B cell (primary cell): ENCODE results near the gene F12. TPM values are rescaled to one million over a fixed set of nuclear protein-coding genes. Genes with fewer than 3 reads are reported as not detected.

ENCODE experiments used
- ATAC-seq: fragments of 200-7000 bp; cut with Tn5 transposase; one replicate; pipeline ENCODE4 v1.10.0; 2021; ENCODE audit warnings: low read depth, mild to moderate bottlenecking, moderate number of reproducible peaks, moderate library complexity
- CTCF ChIA-PET: fragments of 350-600 bp; sonication (Branson Sonifier 250); formaldehyde crosslinking; loops from one replicate; lab custom pipeline; 2021; ENCODE audit warnings: antibody characterized with exemption, inconsistent platforms; lab: Charles Lee
- POLR2A ChIA-PET: fragments of 350-600 bp; sonication (Branson Sonifier 250); formaldehyde crosslinking; loops from one replicate; lab custom pipeline; 2021; ENCODE audit warnings: antibody characterized with exemption; lab: Charles Lee
- DNase-seq: peaks from one replicate; pipeline ENCODE4 v3.0.0; 2013
- H2AFZ ChIP-seq: 2 replicates; pipeline ENCODE4 v1.6.1; 2012; ENCODE audit warnings: mild to moderate bottlenecking, low read depth, low read length; ENCODE audit not compliant: insufficient read depth, poor library complexity, severe bottlenecking
- H3K27ac ChIP-seq, 2 donors: 1 replicate in 1 of 2; 2 replicates in 1 of 2; pipeline ENCODE4 v1.5.1; 2012 to 2013; ENCODE audit warnings: low read length in 2 of 2, mild to moderate bottlenecking in 2 of 2, moderate library complexity in 1 of 2
- H3K27me3 ChIP-seq, 4 experiments: fragments of 200-600 bp in 1 of 4; sonication (generic) in 1 of 4; replicated peaks in 1 of 4; 1 replicate in 2 of 4; 2 replicates in 2 of 4; pipeline versions ENCODE4 v1.6.1 to v1.7.0; 2013 to 2016; ENCODE audit warnings: low read length in 3 of 4, mild to moderate bottlenecking in 2 of 4, mixed read lengths in 1 of 4, moderate library complexity in 1 of 4; ENCODE audit not compliant: insufficient read depth in 4 of 4, control insufficient read depth in 3 of 4; ENCODE audit errors: control extremely low read depth in 1 of 4
- H3K36me3 ChIP-seq, 2 experiments: replicated peaks in 1 of 2; 1 replicate in 1 of 2; 2 replicates in 1 of 2; pipeline versions ENCODE4 v1.6.1 to v1.7.1; 2013; ENCODE audit warnings: low read length in 1 of 2; ENCODE audit not compliant: insufficient read depth in 2 of 2, control insufficient read depth in 1 of 2; ENCODE audit errors: control extremely low read depth in 1 of 2, extremely low read depth in 1 of 2
- H3K4me1 ChIP-seq, 2 donors: fragments of 200-600 bp in 1 of 2; sonication (generic) in 1 of 2; 1 replicate in 1 of 2; 2 replicates in 1 of 2; pipeline versions ENCODE4 v1.5.1 to v1.6.1; 2013 to 2017; ENCODE audit warnings: low read length in 2 of 2; ENCODE audit not compliant: control insufficient read depth in 2 of 2, insufficient read depth in 2 of 2
- H3K4me2 ChIP-seq: replicated peaks from 2 replicates; pipeline ENCODE3; 2012; ENCODE audit warnings: mild to moderate bottlenecking, low read depth, low read length; ENCODE audit not compliant: poor library complexity, severe bottlenecking
- H3K4me3 ChIP-seq, 5 experiments: fragments of 200-600 bp in 1 of 5; sonication (generic) in 1 of 5; 1 replicate in 3 of 5; 2 replicates in 2 of 5; pipeline versions ENCODE4 v1.5.1 to v1.7.0; 2011 to 2016; ENCODE audit warnings: low read length in 4 of 5, mild to moderate bottlenecking in 4 of 5, low read depth in 2 of 5, control low read depth in 1 of 5, moderate library complexity in 1 of 5; ENCODE audit not compliant: insufficient read depth in 1 of 5; ENCODE audit errors: control extremely low read depth in 1 of 5, extremely low read depth in 1 of 5
- H3K79me2 ChIP-seq: fragments of 200-600 bp; sonication (generic); one replicate; pipeline ENCODE4 v1.6.0; 2016; ENCODE audit warnings: low read length; ENCODE audit not compliant: control insufficient read depth, insufficient read depth
- H3K9ac ChIP-seq: fragments of 200-600 bp; sonication (generic); 2 replicates; pipeline ENCODE4 v1.6.1; 2017; ENCODE audit warnings: mild to moderate bottlenecking, low read length, moderate library complexity
- H3K9me3 ChIP-seq, 3 donors: one replicate each; pipeline versions ENCODE4 v1.6.1 to v1.7.1; 2013; ENCODE audit warnings: low read length in 2 of 3; ENCODE audit not compliant: control insufficient read depth in 2 of 3, insufficient read depth in 1 of 3; ENCODE audit errors: control extremely low read depth in 1 of 3
- H4K20me1 ChIP-seq: 2 replicates; pipeline ENCODE4 v1.6.0; 2012; ENCODE audit warnings: mild to moderate bottlenecking, low read length; ENCODE audit not compliant: insufficient read depth, control insufficient read depth, poor library complexity, severe bottlenecking
- H3K27ac Mint-ChIP-seq: one replicate; pipeline ENCODE4 v1.8.0; 2021; ENCODE audit warnings: mixed read lengths
- H3K27me3 Mint-ChIP-seq: one replicate; pipeline ENCODE4 v1.8.0; 2021; ENCODE audit warnings: mixed read lengths
- H3K4me1 Mint-ChIP-seq: one replicate; pipeline ENCODE4 v1.8.0; 2021; ENCODE audit warnings: mixed read lengths
- H3K4me3 Mint-ChIP-seq: one replicate; pipeline ENCODE4 v1.8.0; 2021; ENCODE audit warnings: mixed read lengths
- H3K9me3 Mint-ChIP-seq: one replicate; pipeline ENCODE4 v1.8.0; 2022; ENCODE audit warnings: mixed read lengths; ENCODE audit not compliant: insufficient read depth
- EZH2 ChIP-seq: IDR thresholded peaks from 2 replicates; pipeline ENCODE4 v1.6.1; 2012; ENCODE audit warnings: borderline replicate concordance, low read depth, mild to moderate bottlenecking, moderate library complexity, low read length; ENCODE audit not compliant: insufficient read depth, poor library complexity, severe bottlenecking
- WGBS: methylation state at CpG from one replicate; pipeline ENCODE4 v1.1.5; 2013; ENCODE audit warnings: missing lambda C conversion rate; ENCODE audit not compliant: insufficient coverage; 5-methylcytosine and 5-hydroxymethylcytosine counted together
- intact Hi-C: fragments of 100-400 bp; cut with micrococcal nuclease; formaldehyde crosslinking; loops from one replicate; pipeline ENCODE4 v1.10.0; 2022
- polyA plus RNA-seq: library from polyadenylated mRNA; depleted of rRNA; stranded (reverse); fragments of >200 nt; gene quantifications from 2 replicates; pipeline ENCODE4 v1.2.3, GENCODE V29; 2012
- total RNA-seq, 2 donors: library from RNA; stranded (reverse); fragments of 120-200 nt in 1 of 2; gene quantifications; 1 replicate in 1 of 2; 2 replicates in 1 of 2; pipeline versions ENCODE4 v1.2.3 to v1.2.4, GENCODE V29; 2013 to 2022
- TF ChIP-seq, protein P1 (sequence below): fragments of 200-600 bp; IDR thresholded peaks from one replicate; pipeline ENCODE4 v1.8.0; 2022; ENCODE audit warnings: antibody characterized with exemption, mild to moderate bottlenecking

Gene F12
- total and polyA plus RNA-seq, 2 donors (not counting 1 experiment from before 2014, with no cell fraction given) = 3.1 TPM; not detected in 1

DNA sequence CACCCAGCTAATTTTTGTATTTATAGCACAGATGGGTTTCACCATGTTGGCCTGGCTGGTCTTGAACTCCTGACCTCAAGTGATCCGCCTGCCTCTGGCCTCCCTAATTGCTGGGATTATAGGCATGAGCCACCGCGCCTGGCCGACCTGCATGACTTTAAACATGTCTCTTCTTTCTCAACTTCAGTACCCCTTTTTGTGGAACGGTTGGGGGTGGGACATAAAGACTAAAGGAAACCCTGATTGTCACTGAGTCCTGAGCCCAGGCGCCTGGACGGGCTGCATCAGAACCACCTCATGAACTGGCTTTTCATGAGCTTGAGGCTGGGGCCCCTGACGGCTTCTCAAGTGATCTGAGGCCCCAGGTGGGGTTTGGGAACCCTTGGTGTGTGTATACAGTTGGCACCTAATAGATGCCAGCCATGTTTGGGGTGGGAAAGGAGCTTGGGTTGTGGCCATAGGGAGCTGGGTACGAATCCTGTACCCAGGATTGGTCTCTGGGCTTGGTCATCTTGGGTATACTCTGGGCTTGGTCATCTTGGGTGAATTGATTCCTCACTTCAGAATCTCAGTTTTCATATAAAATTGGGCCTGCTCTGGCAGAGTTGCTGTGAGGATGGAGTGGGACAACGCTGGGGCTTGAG lies 19.3 kb upstream of the F12 start:
- no peaks in the 10 kb centered on the region for H3K27me3 ChIP-seq
- 41% methylated on average over 5 of the region's 10 CpGs for WGBS
- no peak for ATAC-seq
- DNase-seq = no peak
- Mint-ChIP-seq H3K9me3 (no peaks in the 10 kb centered on the region), H3K4me3 (peak overlapping the region; percentile 94), H3K27me3 (no peaks in the 10 kb centered on the region), H3K4me1 (peaks cover 71% of the 10 kb centered on the region), H3K27ac (peak overlapping the region; percentile 97)
- no peak for TF ChIP-seq EZH2
- TF ChIP-seq, protein P1, sequence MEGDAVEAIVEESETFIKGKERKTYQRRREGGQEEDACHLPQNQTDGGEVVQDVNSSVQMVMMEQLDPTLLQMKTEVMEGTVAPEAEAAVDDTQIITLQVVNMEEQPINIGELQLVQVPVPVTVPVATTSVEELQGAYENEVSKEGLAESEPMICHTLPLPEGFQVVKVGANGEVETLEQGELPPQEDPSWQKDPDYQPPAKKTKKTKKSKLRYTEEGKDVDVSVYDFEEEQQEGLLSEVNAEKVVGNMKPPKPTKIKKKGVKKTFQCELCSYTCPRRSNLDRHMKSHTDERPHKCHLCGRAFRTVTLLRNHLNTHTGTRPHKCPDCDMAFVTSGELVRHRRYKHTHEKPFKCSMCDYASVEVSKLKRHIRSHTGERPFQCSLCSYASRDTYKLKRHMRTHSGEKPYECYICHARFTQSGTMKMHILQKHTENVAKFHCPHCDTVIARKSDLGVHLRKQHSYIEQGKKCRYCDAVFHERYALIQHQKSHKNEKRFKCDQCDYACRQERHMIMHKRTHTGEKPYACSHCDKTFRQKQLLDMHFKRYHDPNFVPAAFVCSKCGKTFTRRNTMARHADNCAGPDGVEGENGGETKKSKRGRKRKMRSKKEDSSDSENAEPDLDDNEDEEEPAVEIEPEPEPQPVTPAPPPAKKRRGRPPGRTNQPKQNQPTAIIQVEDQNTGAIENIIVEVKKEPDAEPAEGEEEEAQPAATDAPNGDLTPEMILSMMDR = no peak
- no peaks in the 10 kb centered on the region for H3K9me3 ChIP-seq
- peak overlapping the region; percentile 77 to 96 for H3K27ac ChIP-seq
- ChIA-PET POLR2A (interaction anchor here (0.7 to 6.8 kb wide), 5 partner anchors 9 to 176 kb away, joined by 3 to 103 read pairs (median 30); partner anchors contain the start of gene PRR7), CTCF (interaction anchor here (1.1 to 12.4 kb wide), 5 partner anchors 15 to 72 kb away, joined by 3 to 152 read pairs (median 137); partner anchors contain the start of gene PRR7)
- peak overlapping the region; percentile 35 to 81 (median 74) for H3K4me3 ChIP-seq
- peaks cover 71 to 76% of the 10 kb centered on the region in 2 donors for H3K4me1 ChIP-seq
- H3K36me3 ChIP-seq = peaks cover 0 to 50% of the 10 kb centered on the region in 2 experiments
- intact Hi-C loops = loop anchor here (5.0 kb wide), 1 partner anchor 886 kb away; no protein-coding TSS in a partner anchor
- H3K9ac ChIP-seq = peak overlapping the region; percentile 82
- peak overlapping the region; percentile 90 for H3K4me2 ChIP-seq
- no peak overlapping the region for H2AFZ ChIP-seq
- peaks cover 60% of the 10 kb centered on the region for H4K20me1 ChIP-seq
- H3K79me2 ChIP-seq = peaks cover 52% of the 10 kb centered on the region
